IPS DF 4.7 (cell line): ENCODE results near the gene TADA1.
"Not testable (repeated sequence)": the region's sequence is repeated elsewhere in the genome, so short reads cannot be mapped to it uniquely, and the experiment has no call there.

Experiments used
- DNase-seq: peaks from one replicate; pipeline ENCODE4 v3.0.0-alpha.2; 2013; ENCODE audit warnings: low spot score; ENCODE audit errors: extremely low read depth

TADA1 gene

DNA sequence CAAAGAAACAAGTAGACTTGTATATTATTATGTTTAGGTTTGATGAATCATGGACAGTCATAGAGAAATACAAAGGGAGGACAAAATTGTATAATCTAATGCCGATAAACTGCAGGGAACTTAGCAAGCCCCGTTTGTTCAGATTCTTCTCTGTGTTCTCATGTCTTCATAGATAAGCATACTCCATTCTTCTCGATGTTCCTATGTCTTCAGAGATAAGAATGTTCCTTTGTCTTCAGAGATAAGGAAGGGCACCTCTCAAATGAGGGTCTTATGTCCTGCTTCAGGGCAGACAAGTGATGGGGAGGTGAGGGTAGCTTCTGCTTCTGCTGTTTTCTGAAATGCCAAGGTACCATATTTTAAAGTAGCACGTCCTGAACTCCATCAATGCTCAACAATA, 19.7 kb upstream of the TADA1 start:
- no peak for DNase-seq

DNA sequence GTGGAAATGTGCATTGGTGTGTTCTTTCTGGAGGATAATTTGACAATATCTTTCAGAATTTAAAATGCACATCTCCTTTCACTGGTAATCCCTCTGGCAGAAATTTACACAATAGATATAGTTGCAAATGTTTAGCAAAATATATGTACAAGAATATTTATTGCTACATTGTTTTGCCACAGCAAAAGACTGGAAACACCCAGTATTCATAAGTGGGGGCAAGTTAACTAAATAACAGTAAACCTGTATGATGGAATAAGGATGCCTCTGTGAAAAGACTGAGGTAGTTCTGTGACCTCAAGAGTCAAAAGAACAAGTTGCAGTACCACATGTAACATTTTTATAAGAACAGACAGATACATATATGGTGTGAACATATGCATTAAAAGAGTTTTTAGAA, 13.7 kb upstream of the TADA1 start:
- DNase-seq = no peak

DNA sequence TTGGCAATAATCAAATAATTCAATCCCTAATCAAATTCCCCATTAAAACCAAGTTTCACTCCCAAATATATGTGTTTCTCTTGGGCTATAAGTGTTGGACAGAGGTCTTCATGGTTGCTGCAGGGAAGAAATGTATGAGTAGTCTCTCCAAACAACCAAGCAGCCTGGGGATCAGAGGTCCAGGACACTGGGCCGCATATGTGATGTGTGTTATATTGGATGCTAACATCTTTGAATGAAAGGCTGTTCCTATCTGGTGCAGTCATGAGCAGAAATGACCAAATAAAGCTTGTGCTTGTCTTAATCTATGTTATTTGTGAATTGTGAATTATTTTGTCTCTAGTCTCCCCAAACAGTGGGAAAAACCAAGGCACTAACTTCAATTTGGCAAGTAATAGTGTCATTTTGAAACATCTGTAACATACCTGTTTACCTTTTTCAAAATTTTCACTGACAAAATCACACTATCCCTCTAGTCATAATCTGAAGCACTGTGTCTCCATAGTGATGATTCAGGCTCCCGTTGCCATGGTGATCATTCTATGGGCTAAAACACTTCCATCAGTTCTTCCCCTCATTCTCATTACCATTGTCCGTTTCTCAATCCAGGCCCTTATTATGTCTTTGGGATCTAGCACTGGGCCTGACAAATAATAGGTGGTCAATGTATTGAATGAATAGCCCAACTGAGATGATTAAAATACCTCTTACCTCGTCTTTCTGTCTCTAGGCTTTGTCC, 12.5 kb upstream of the TADA1 start:
- no peak for DNase-seq

- no peak for DNase-seq
Measured at GRCh38 chr1:166884971-166885370, 8.9 kb upstream of the TADA1 start.

DNA sequence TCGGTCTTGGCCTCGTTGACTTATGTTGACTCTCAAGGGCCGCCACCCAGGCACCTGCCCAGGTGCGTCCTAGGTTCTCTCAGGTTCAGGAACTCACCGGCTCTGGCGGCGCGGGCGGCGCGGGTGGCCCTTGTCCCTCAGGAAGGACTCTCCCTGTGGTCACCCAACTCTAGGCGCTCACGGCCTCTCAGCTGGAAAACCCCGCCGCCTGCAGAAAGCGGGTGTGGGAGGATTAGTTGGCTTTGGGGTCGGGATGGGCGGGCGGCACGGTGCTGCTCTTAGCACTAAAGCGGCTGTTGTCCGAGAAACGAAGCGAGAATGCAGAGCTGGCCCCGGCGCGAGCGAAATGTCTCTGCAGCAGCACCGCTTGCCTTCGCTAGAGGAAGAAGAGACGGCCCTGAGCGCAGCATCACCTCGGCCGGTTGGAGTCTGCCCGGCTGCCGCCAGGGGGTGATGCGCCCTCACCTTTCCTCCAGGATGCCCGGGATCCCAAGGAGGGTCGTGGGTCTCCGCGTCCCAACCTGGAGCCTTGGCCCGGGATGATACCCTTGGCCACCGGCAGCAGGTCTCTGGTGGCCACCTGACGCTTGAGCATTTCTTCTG, 8.1 kb upstream of the TADA1 start:
- DNase-seq = no peak

GRCh38 chr1:166882893-166883292, 6.8 kb upstream of the TADA1 start:
- DNase-seq = no peak

DNA sequence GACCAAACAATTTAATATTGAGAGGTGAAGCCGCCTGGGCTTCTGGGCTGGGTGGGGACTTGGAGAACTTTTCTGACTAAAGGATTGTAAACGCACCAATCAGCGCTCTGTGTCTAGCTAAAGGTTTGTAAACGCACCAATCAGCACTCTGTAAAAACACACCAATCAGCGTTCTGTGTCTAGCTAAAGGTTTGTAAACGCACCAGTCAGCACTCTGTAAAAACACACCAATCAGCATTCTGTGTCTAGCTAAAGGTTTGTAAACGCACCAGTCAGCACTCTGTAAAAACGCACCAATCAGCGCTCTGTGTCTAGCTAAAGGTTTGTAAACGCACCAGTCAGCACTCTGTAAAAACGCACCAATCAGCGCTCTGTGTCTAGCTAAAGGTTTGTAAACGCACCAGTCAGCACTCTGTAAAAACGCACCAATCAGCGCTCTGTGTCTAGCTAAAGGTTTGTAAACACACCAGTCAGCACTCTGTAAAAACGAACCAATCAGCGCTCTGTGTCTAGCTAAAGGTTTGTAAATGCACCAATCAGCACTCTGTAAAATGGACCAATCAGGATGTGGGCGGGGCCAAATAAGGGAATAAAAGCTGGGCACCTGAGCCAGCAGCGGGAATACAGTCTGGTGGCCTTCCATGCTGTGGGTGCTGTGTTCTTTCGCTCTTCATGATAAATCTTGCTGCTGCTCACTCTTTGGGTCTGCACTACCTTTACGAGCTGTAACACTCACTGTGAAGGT, 2.3 kb upstream of the TADA1 start:
- not testable (repeated sequence) for DNase-seq

- no peak for DNase-seq
Measured at GRCh38 chr1:166876540-166876838, 425 bp upstream of the TADA1 start.

DNA sequence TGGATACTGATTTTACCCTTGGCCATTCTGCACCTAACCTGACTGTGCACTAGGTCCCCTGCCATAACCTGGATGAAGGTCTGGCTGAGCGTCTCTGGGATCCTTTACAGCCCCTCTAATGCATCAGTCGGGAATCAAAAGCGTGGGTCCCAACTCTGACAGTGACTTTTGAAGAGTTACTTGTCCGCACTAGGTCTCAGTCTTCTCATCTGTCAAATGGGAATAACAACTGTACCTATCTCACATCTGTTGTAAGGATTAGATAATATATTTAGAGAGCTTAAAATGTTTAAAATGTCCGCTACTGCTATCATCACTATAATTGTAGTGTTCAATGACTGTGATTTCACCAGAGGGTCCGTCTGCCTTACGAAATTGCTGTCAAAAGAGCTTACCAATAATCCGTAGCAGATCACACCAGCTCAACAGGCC, 746 bp downstream of the TADA1 start:
- DNase-seq = no peak

DNA sequence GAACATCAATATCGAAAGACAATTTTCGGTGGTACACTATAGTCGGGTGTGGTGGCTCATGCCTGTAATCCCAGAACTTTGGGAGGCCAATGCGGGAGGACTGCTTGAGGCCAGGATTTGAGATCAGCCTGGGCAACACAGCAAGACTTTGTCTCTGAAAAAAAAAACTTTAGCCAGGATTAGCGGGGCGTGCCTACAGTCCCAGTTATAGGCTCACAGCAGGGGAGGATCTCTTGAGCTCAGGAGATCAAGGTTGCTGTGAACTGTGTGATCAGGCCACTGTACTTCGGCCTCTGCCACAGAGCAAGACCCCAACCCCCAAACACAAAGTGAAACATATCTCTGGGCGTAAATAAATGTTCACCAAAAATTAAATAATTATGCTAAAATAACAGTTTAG, 1.6 kb downstream of the TADA1 start:
- DNase-seq = no peak

GRCh38 chr1:166870584-166870983, 5.5 kb downstream of the TADA1 start:
- no peak for DNase-seq

GRCh38 chr1:166869318-166870099, 6.6 kb downstream of the TADA1 start:
- no peak for DNase-seq

DNA sequence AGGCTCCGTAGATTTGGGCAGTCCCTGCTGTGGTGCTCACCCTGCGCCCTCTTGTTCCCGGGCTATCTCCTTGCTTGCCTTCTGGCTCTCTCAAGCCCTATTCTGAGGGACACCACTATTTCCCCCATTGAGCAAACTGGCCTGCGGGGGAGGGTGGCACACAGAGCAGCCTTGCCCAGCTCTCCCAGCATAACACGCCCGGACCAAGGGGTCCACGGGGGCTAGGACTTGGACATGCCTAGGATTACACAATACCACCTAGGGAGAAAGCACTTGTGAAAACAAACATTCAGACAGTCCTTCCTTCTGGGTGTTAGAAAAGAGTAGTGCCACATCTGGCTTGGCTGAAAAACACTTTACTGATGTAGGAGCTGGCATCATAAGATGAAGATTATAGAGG, 7.4 kb downstream of the TADA1 start:
- DNase-seq = no peak

- no peak for DNase-seq
Measured at GRCh38 chr1:166865926-166866325, 10.1 kb downstream of the TADA1 start.

DNA sequence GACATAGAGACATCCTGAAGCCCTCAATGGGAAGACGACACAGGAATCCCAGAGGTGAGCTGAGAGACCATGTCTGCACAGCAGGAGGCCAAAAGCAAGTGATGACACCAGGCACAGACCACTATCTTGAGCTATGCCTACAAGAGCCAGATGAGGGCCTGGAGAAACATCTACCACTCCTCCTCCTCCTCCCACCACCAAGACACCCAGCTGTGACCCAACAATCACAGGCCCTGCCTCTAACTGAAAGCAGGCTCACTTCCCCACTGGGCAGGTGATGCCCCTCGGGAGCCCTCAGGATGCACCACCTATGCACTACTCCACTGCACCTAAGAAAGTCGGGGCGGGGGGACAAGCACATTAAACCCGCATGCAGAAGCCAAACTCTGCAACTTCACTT, 16.5 kb downstream of the TADA1 start:
- no peak for DNase-seq

DNA sequence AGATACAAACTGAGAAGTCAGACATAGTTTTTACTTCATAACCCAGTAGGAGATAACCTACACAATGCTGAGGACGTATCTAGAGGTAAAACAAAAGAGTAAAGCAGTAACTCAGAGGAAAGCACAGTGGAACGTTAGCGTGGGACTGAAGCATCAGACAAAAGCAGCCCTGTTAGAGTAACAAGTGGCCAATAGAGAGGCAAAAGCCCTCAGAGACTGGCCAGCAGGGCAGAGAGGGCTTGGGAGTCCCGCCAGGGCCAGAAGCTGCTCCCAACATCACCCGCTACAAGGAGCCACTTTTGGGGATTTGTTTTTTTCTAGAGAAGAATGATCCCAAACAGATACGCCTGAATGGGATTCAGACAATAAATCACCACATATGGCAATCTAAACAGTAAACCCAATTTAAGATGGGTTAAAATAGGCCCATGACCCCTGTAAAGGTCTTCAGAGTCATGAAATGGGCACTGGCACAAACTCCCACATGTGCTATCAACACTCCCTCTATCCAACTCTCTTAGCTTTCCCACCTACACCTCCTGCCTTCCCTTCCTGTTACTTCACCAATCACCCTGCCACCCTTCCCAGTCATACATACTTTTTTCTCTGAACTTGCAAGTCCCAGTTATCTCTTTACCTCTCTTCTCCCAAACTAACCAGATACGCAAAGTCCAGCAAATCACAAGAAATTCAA, 17.2 kb downstream of the TADA1 start:
- DNase-seq = no peak

DNA sequence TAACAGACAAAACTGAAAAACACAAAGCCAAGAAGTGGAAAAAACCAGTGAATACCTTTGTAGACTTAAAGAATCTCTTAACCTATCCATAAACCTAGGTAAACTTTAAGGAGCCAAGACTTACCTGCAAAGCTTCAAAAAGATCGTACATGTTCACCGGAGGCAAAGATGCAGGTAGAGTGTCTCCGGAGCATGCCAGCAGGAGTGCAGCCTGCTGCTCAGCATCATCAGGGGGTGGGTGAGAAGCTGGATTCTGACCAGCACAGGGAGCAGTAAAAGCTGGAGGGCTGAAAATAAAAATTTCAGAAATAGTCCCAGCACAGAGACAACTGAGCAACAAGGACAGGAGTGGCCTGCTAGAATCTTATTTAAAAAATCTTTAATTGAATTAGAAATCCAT, 18.1 kb downstream of the TADA1 start:
- no peak for DNase-seq

GRCh38 chr1:166855558-166855957, 20.5 kb downstream of the TADA1 start:
- no peak for DNase-seq

- no peak for DNase-seq
Measured at GRCh38 chr1:166852918-166853317, 23.1 kb downstream of the TADA1 start.

DNA sequence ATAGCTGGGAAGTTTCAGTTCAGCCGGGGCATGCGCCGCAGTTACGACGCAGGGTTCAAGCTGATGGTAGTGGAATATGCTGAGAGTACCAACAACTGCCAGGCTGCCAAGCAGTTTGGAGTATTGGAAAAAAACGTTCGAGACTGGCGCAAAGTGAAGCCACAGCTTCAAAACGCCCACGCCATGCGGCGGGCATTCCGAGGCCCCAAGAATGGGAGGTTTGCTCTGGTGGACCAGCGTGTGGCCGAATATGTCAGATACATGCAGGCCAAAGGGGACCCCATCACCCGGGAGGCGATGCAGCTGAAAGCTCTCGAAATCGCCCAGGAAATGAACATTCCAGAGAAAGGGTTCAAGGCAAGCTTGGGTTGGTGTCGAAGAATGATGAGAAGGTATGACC, 26.9 kb downstream of the TADA1 start:
- DNase-seq = no peak

GRCh38 chr1:166848193-166848592, 27.9 kb downstream of the TADA1 start:
- DNase-seq = no peak
